OCI-LY1 (cell line): Measurements from ENCODE around the gene CUX1.

Experiments
- EZH2 ChIP-seq: fragments of 200-600 bp; sonication (generic), shearing (Covaris generic); IDR thresholded peaks from 2 replicates; pipeline ENCODE4 v1.8.0; 2017; ENCODE audit warnings: borderline replicate concordance, mixed run types, mild to moderate bottlenecking, antibody characterized with exemption, low read length, moderate library complexity, mixed read lengths
- TF ChIP-seq, protein P1 (sequence below): fragments of 200-600 bp; sonication (generic), shearing (Covaris generic); IDR thresholded peaks from 2 replicates; pipeline ENCODE4 v1.5.1; 2017; ENCODE audit warnings: mild to moderate bottlenecking, antibody characterized with exemption, low read length, moderate library complexity, mixed read lengths

DNA sequence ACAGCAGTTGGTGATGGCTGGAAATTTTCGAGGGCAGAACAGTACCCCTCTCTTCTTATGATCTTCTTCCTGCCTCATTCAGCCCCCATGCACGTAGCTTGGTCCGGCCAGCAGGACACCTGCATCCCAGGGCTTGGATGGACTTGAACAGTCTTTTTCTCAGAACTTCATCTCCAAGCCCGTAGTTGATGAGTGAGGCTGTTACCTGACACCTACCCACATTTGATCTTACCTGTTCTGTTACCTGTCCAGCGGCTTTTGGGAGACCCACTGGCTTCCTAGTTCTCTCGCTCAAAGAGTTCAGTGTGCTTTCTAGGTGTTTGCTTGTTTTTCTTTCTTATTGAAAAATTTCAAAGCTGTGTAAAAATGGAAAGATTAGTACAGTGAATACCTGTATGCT is 212.2 kb downstream of the CUX1 start:
- TF ChIP-seq, protein P1, sequence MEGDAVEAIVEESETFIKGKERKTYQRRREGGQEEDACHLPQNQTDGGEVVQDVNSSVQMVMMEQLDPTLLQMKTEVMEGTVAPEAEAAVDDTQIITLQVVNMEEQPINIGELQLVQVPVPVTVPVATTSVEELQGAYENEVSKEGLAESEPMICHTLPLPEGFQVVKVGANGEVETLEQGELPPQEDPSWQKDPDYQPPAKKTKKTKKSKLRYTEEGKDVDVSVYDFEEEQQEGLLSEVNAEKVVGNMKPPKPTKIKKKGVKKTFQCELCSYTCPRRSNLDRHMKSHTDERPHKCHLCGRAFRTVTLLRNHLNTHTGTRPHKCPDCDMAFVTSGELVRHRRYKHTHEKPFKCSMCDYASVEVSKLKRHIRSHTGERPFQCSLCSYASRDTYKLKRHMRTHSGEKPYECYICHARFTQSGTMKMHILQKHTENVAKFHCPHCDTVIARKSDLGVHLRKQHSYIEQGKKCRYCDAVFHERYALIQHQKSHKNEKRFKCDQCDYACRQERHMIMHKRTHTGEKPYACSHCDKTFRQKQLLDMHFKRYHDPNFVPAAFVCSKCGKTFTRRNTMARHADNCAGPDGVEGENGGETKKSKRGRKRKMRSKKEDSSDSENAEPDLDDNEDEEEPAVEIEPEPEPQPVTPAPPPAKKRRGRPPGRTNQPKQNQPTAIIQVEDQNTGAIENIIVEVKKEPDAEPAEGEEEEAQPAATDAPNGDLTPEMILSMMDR = no peak
- TF ChIP-seq EZH2 = no peak
